ENCODE measurements around the gene CREBRF. TPM values are rescaled to one million over a fixed set of nuclear protein-coding genes. Genes with fewer than 3 reads are reported as not detected.

CREBRF gene
- total and polyA plus RNA-seq, 9 of the 15 experiments (the other 6 are each of a cell fraction or from before 2014, with no cell fraction given) = 1.1 to 4.9 (median 2.9) TPM

DNA sequence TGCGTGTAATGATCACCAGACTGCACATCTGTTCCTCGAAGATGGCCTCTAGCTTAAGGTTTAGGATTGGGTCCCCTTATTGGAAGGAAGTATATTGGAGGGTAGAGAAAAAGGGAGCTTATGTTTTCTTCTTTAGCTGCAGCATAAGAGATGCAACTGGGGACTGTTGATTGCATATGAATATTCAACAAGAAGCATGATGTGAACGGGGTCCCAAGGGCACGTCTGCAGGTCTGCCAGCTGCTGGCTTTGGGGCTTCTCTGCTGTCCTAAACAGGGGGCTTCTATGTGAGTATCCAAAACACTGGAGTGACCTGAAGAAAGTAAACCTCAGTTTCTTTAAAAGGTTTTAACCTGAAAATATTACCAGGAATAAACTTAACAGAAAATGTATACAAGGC is 84.6 kb downstream of the CREBRF start (continued):
- TF ChIP-seq, protein P1, sequence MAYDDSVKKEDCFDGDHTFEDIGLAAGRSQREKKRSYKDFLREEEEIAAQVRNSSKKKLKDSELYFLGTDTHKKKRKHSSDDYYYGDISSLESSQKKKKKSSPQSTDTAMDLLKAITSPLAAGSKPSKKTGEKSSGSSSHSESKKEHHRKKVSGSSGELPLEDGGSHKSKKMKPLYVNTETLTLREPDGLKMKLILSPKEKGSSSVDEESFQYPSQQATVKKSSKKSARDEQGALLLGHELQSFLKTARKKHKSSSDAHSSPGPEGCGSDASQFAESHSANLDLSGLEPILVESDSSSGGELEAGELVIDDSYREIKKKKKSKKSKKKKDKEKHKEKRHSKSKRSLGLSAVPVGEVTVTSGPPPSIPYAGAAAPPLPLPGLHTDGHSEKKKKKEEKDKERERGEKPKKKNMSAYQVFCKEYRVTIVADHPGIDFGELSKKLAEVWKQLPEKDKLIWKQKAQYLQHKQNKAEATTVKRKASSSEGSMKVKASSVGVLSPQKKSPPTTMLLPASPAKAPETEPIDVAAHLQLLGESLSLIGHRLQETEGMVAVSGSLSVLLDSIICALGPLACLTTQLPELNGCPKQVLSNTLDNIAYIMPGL (CRISPR knock-in tag; IDR thresholded peaks at IDR 0.05) = no peak
- no peak for TF ChIP-seq KDM2B (CRISPR knock-in tag; IDR thresholded peaks at IDR 0.05)
- no peak for TF ChIP-seq BRD4 (IDR thresholded peaks at IDR 0.05)
- no peak for TF ChIP-seq ZNF263 (CRISPR knock-in tag; IDR thresholded peaks at IDR 0.05; ENCODE audit: borderline replicate concordance)
- no peak for TF ChIP-seq TFAM (CRISPR knock-in tag; conservative IDR thresholded peaks at IDR 0.05)
- no peak for TF ChIP-seq HCFC1 (IDR thresholded peaks at IDR 0.05; ENCODE audit: low read depth, low read length)
- TF ChIP-seq ZNF696 (CRISPR knock-in tag; conservative IDR thresholded peaks at IDR 0.05) = no peak
- TF ChIP-seq, protein P2, sequence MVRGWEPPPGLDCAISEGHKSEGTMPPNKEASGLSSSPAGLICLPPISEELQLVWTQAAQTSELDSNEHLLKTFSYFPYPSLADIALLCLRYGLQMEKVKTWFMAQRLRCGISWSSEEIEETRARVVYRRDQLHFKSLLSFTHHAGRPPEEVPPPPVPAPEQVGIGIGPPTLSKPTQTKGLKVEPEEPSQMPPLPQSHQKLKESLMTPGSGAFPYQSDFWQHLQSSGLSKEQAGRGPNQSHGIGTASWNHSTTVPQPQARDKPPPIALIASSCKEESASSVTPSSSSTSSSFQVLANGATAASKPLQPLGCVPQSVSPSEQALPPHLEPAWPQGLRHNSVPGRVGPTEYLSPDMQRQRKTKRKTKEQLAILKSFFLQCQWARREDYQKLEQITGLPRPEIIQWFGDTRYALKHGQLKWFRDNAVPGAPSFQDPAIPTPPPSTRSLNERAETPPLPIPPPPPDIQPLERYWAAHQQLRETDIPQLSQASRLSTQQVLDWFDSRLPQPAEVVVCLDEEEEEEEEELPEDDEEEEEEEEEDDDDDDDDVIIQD (CRISPR knock-in tag; IDR thresholded peaks at IDR 0.05) = no peak
- no peak for TF ChIP-seq SMARCB1 (IDR thresholded peaks at IDR 0.05; ENCODE audit: insufficient read length, low read depth)
- no peak for TF ChIP-seq RBFOX2 (IDR thresholded peaks at IDR 0.05; ENCODE audit: low read depth, low read length)
- TF ChIP-seq, protein P3, sequence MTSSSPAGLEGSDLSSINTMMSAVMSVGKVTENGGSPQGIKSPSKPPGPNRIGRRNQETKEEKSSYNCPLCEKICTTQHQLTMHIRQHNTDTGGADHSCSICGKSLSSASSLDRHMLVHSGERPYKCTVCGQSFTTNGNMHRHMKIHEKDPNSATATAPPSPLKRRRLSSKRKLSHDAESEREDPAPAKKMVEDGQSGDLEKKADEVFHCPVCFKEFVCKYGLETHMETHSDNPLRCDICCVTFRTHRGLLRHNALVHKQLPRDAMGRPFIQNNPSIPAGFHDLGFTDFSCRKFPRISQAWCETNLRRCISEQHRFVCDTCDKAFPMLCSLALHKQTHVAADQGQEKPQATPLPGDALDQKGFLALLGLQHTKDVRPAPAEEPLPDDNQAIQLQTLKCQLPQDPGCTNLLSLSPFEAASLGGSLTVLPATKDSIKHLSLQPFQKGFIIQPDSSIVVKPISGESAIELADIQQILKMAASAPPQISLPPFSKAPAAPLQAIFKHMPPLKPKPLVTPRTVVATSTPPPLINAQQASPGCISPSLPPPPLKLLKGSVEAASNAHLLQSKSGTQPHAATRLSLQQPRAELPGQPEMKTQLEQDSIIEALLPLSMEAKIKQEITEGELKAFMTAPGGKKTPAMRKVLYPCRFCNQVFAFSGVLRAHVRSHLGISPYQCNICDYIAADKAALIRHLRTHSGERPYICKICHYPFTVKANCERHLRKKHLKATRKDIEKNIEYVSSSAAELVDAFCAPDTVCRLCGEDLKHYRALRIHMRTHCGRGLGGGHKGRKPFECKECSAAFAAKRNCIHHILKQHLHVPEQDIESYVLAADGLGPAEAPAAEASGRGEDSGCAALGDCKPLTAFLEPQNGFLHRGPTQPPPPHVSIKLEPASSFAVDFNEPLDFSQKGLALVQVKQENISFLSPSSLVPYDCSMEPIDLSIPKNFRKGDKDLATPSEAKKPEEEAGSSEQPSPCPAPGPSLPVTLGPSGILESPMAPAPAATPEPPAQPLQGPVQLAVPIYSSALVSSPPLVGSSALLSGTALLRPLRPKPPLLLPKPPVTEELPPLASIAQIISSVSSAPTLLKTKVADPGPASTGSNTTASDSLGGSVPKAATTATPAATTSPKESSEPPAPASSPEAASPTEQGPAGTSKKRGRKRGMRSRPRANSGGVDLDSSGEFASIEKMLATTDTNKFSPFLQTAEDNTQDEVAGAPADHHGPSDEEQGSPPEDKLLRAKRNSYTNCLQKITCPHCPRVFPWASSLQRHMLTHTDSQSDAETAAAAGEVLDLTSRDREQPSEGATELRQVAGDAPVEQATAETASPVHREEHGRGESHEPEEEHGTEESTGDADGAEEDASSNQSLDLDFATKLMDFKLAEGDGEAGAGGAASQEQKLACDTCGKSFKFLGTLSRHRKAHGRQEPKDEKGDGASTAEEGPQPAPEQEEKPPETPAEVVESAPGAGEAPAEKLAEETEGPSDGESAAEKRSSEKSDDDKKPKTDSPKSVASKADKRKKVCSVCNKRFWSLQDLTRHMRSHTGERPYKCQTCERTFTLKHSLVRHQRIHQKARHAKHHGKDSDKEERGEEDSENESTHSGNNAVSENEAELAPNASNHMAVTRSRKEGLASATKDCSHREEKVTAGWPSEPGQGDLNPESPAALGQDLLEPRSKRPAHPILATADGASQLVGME (CRISPR knock-in tag; IDR thresholded peaks at IDR 0.05) = no peak
